Measurements from ENCODE around the gene SCFD2.

GRCh38 chr4:52997132-52997416, 368.8 kb downstream of the SCFD2 start:
- TF ChIP-seq CTCF (IDR thresholded peaks at IDR 0.05; ENCODE audit: insufficient read depth, low read depth, low read length) (no peak), EZH2 (IDR thresholded peaks at IDR 0.05; ENCODE audit: insufficient read depth, low read length) (no peak)

All from astrocyte (in vitro differentiated cells and primary cell).